WTC11 (cell line): ENCODE results near the gene DZANK1. TPM values are rescaled to one million over a fixed set of nuclear protein-coding genes. Genes with fewer than 3 reads are reported as not detected.

Experiments
- CBFB ChIP-seq: sonication (generic); formaldehyde crosslinking; IDR thresholded peaks from 2 replicates; pipeline ENCODE4 v1.8.1; 2022; ENCODE audit warnings: mild to moderate bottlenecking, low read depth, missing genetic modification reagents
- CREM ChIP-seq: sonication (generic); formaldehyde crosslinking; IDR thresholded peaks from 2 replicates; pipeline ENCODE4 v1.8.1; 2022; ENCODE audit warnings: mild to moderate bottlenecking, missing genetic modification reagents, moderate library complexity
- FOXK1 ChIP-seq: sonication (generic); formaldehyde crosslinking; IDR thresholded peaks from 2 replicates; pipeline ENCODE4 v1.8.0; 2022; ENCODE audit warnings: mild to moderate bottlenecking, moderate library complexity, missing genetic modification reagents
- FOXP1 ChIP-seq: sonication (generic); formaldehyde crosslinking; IDR thresholded peaks from 2 replicates; pipeline ENCODE4 v1.8.0; 2022; ENCODE audit warnings: missing genetic modification reagents, mild to moderate bottlenecking, moderate library complexity, borderline replicate concordance
- NFATC4 ChIP-seq: fragments of 250-450 bp; sonication (Bioruptor Pico); IDR thresholded peaks from 2 replicates; pipeline ENCODE4 v1.9.0; 2021; ENCODE audit warnings: mild to moderate bottlenecking
- NFYB ChIP-seq: sonication (generic); formaldehyde crosslinking; conservative IDR thresholded peaks from 2 replicates; pipeline ENCODE4 v1.8.0; 2022; ENCODE audit warnings: low read depth, missing genetic modification reagents
- SMAD3 ChIP-seq: sonication (generic); formaldehyde crosslinking; IDR thresholded peaks from 2 replicates; pipeline ENCODE4 v1.8.0; 2022; ENCODE audit warnings: missing genetic modification reagents, mild to moderate bottlenecking, borderline replicate concordance
- SP1 ChIP-seq: sonication (generic); formaldehyde crosslinking; conservative IDR thresholded peaks from 2 replicates; pipeline ENCODE4 v1.8.1; 2022; ENCODE audit warnings: missing genetic modification reagents
- ZBTB21 ChIP-seq: sonication (generic); formaldehyde crosslinking; IDR thresholded peaks from 2 replicates; pipeline ENCODE4 v1.8.1; 2023; ENCODE audit warnings: mild to moderate bottlenecking, missing genetic modification reagents, borderline replicate concordance
- ZNF232 ChIP-seq: sonication (generic); formaldehyde crosslinking; IDR thresholded peaks from 2 replicates; pipeline ENCODE4 v1.8.0; 2022; ENCODE audit warnings: mild to moderate bottlenecking, missing genetic modification reagents
- ZNF671 ChIP-seq: fragments of 250-450 bp; sonication (Bioruptor Pico); IDR thresholded peaks from 2 replicates; pipeline ENCODE4 v1.8.0; 2021; ENCODE audit warnings: mild to moderate bottlenecking
- total RNA-seq: library from RNA; stranded (reverse); gene quantifications from 3 replicates; pipeline ENCODE4 v1.2.3, GENCODE V29; 2021
- TF ChIP-seq, protein P1 (sequence below): fragments of 250-450 bp; sonication (Bioruptor Pico); IDR thresholded peaks from 2 replicates; pipeline ENCODE4 v1.9.0; 2021; ENCODE audit warnings: mild to moderate bottlenecking
- TF ChIP-seq, protein P2 (sequence below): sonication (generic); formaldehyde crosslinking; IDR thresholded peaks from 2 replicates; pipeline ENCODE4 v1.8.1; 2022; ENCODE audit warnings: missing genetic modification reagents, borderline replicate concordance
- TF ChIP-seq, protein P3 (sequence below): sonication (generic); formaldehyde crosslinking; IDR thresholded peaks from 2 replicates; pipeline ENCODE4 v1.8.1; 2023; ENCODE audit warnings: mild to moderate bottlenecking, missing genetic modification reagents
- TF ChIP-seq, protein P4 (sequence below): sonication (generic); formaldehyde crosslinking; IDR thresholded peaks from 2 replicates; pipeline ENCODE4 v1.8.0; 2022; ENCODE audit warnings: mild to moderate bottlenecking, missing genetic modification reagents
- TF ChIP-seq, protein P5 (sequence below): sonication (generic); formaldehyde crosslinking; IDR thresholded peaks from 2 replicates; pipeline ENCODE4 v1.8.0; 2023; ENCODE audit warnings: missing genetic modification reagents, mild to moderate bottlenecking, borderline replicate concordance
- TF ChIP-seq, protein P6 (sequence below): sonication (generic); formaldehyde crosslinking; IDR thresholded peaks from 2 replicates; pipeline ENCODE4 v1.8.1; 2023; ENCODE audit warnings: mild to moderate bottlenecking, missing genetic modification reagents, moderate library complexity

The DZANK1 gene
- total RNA-seq, 1 experiment from 2014 or later = 6.1 TPM

DNA sequence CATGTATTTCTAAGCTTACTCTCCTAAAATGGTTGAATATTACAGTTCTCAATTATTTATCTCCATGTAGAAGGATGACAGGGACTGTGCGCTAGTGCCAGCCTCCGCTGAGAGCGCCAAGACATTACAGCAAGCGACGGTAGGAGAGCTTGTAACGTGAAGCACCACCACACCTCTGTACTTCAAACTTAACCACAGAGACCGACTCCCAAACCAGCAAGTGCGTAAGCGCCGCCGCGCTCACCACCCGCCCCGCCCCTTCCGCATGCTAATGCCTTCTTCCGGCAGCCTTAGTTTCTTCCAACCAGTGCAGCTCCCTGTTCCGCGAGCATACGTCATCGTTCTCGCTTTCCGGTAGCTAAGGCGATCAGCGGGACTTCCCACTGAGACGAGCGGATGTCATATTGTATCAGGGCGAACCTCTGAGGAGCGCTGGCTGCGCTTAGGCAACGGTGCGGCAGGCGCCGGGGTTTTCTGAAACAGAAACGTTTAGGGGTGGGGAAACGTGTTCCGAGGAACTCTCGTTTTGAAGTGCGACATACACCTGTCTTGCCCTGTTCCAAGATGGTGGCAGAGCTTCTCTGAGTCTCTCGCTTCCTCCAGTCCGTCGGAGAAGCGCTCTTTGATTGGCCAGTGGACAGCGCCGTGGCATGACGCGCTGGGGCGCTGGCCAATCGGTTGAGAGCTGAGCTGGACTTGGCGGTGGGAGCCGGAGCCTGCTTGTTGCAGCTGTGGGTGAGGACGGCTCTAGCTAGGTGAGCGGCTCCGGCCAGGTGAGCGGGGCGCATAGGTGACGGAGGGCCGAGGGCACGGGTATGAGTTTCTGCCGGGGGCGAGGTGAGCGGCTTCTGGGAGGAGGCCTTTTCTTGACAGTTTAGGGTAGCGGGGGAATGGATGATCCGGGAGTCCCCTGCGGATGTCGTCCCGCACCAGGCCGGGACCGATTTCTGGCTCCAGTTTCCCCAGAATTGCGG lies 40.7 kb upstream of the DZANK1 start, which contains the start of gene SEC23B (continued):
- TF ChIP-seq, protein P1, sequence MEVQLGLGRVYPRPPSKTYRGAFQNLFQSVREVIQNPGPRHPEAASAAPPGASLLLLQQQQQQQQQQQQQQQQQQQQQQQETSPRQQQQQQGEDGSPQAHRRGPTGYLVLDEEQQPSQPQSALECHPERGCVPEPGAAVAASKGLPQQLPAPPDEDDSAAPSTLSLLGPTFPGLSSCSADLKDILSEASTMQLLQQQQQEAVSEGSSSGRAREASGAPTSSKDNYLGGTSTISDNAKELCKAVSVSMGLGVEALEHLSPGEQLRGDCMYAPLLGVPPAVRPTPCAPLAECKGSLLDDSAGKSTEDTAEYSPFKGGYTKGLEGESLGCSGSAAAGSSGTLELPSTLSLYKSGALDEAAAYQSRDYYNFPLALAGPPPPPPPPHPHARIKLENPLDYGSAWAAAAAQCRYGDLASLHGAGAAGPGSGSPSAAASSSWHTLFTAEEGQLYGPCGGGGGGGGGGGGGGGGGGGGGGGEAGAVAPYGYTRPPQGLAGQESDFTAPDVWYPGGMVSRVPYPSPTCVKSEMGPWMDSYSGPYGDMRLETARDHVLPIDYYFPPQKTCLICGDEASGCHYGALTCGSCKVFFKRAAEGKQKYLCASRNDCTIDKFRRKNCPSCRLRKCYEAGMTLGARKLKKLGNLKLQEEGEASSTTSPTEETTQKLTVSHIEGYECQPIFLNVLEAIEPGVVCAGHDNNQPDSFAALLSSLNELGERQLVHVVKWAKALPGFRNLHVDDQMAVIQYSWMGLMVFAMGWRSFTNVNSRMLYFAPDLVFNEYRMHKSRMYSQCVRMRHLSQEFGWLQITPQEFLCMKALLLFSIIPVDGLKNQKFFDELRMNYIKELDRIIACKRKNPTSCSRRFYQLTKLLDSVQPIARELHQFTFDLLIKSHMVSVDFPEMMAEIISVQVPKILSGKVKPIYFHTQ (CRISPR knock-in tag) = no peak
- peak; percentile 90 for TF ChIP-seq CREM
- TF ChIP-seq, protein P2, sequence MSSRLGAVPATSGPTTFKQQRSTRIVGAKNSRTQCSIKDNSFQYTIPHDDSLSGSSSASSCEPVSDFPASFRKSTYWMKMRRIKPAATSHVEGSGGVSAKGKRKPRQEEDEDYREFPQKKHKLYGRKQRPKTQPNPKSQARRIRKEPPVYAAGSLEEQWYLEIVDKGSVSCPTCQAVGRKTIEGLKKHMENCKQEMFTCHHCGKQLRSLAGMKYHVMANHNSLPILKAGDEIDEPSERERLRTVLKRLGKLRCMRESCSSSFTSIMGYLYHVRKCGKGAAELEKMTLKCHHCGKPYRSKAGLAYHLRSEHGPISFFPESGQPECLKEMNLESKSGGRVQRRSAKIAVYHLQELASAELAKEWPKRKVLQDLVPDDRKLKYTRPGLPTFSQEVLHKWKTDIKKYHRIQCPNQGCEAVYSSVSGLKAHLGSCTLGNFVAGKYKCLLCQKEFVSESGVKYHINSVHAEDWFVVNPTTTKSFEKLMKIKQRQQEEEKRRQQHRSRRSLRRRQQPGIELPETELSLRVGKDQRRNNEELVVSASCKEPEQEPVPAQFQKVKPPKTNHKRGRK (CRISPR knock-in tag) = no peak
- no peak for TF ChIP-seq ZNF671 (CRISPR knock-in tag)
- peak; percentile 74 for TF ChIP-seq NFYB (CRISPR knock-in tag)
- peak; percentile 71; the same call in 1 of the 2 replicates for TF ChIP-seq FOXK1 (CRISPR knock-in tag)
- no peak for TF ChIP-seq NFATC4
- 0 out of 2 replicates have a peak, but pooled peaks have one; percentile 51 for TF ChIP-seq SMAD3
- TF ChIP-seq CBFB (CRISPR knock-in tag) = no peak
- TF ChIP-seq ZNF232 = peak; percentile 22; the same call in 1 of the 2 replicates
- peak; percentile 95 for TF ChIP-seq ZBTB21
- peak; percentile 88 for TF ChIP-seq SP1 (CRISPR knock-in tag)
- TF ChIP-seq, protein P3, sequence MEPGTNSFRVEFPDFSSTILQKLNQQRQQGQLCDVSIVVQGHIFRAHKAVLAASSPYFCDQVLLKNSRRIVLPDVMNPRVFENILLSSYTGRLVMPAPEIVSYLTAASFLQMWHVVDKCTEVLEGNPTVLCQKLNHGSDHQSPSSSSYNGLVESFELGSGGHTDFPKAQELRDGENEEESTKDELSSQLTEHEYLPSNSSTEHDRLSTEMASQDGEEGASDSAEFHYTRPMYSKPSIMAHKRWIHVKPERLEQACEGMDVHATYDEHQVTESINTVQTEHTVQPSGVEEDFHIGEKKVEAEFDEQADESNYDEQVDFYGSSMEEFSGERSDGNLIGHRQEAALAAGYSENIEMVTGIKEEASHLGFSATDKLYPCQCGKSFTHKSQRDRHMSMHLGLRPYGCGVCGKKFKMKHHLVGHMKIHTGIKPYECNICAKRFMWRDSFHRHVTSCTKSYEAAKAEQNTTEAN = peak; percentile 47; the same call in 1 of the 2 replicates
- TF ChIP-seq, protein P4, sequence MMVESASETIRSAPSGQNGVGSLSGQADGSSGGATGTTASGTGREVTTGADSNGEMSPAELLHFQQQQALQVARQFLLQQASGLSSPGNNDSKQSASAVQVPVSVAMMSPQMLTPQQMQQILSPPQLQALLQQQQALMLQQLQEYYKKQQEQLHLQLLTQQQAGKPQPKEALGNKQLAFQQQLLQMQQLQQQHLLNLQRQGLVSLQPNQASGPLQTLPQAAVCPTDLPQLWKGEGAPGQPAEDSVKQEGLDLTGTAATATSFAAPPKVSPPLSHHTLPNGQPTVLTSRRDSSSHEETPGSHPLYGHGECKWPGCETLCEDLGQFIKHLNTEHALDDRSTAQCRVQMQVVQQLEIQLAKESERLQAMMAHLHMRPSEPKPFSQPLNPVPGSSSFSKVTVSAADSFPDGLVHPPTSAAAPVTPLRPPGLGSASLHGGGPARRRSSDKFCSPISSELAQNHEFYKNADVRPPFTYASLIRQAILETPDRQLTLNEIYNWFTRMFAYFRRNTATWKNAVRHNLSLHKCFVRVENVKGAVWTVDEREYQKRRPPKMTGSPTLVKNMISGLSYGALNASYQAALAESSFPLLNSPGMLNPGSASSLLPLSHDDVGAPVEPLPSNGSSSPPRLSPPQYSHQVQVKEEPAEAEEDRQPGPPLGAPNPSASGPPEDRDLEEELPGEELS (CRISPR knock-in tag) = peak; percentile 51; the same call in 1 of the 2 replicates
- TF ChIP-seq, protein P5, sequence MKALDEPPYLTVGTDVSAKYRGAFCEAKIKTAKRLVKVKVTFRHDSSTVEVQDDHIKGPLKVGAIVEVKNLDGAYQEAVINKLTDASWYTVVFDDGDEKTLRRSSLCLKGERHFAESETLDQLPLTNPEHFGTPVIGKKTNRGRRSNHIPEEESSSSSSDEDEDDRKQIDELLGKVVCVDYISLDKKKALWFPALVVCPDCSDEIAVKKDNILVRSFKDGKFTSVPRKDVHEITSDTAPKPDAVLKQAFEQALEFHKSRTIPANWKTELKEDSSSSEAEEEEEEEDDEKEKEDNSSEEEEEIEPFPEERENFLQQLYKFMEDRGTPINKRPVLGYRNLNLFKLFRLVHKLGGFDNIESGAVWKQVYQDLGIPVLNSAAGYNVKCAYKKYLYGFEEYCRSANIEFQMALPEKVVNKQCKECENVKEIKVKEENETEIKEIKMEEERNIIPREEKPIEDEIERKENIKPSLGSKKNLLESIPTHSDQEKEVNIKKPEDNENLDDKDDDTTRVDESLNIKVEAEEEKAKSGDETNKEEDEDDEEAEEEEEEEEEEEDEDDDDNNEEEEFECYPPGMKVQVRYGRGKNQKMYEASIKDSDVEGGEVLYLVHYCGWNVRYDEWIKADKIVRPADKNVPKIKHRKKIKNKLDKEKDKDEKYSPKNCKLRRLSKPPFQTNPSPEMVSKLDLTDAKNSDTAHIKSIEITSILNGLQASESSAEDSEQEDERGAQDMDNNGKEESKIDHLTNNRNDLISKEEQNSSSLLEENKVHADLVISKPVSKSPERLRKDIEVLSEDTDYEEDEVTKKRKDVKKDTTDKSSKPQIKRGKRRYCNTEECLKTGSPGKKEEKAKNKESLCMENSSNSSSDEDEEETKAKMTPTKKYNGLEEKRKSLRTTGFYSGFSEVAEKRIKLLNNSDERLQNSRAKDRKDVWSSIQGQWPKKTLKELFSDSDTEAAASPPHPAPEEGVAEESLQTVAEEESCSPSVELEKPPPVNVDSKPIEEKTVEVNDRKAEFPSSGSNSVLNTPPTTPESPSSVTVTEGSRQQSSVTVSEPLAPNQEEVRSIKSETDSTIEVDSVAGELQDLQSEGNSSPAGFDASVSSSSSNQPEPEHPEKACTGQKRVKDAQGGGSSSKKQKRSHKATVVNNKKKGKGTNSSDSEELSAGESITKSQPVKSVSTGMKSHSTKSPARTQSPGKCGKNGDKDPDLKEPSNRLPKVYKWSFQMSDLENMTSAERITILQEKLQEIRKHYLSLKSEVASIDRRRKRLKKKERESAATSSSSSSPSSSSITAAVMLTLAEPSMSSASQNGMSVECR = peak; percentile 47; the same call in 1 of the 2 replicates
- peak; percentile 82; the same call in 1 of the 2 replicates for TF ChIP-seq FOXP1 (CRISPR knock-in tag)
- TF ChIP-seq, protein P6, sequence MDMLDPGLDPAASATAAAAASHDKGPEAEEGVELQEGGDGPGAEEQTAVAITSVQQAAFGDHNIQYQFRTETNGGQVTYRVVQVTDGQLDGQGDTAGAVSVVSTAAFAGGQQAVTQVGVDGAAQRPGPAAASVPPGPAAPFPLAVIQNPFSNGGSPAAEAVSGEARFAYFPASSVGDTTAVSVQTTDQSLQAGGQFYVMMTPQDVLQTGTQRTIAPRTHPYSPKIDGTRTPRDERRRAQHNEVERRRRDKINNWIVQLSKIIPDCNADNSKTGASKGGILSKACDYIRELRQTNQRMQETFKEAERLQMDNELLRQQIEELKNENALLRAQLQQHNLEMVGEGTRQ (CRISPR knock-in tag) = peak; percentile 30; the same call in 1 of the 2 replicates
- TF ChIP-seq, all 79 proteins: peak for 17
